Measurements from ENCODE around the gene GPR180. TPM values are rescaled to one million over a fixed set of nuclear protein-coding genes. Genes with fewer than 3 reads are reported as not detected.

The GPR180 gene
- polyA plus RNA-seq, 1 donor from 2014 or later: 1.9 TPM

GRCh38 chr13:94679614-94680013 lies 78.0 kb downstream of the GPR180 start:
- no peaks in the 10 kb centered on the region for H3K9me3 Mint-ChIP-seq
- no peak overlapping the region for H3K27ac Mint-ChIP-seq
- H3K27me3 Mint-ChIP-seq: peaks cover 8% of the 10 kb centered on the region
- H3K36me3 Mint-ChIP-seq: no peaks in the 10 kb centered on the region
- peaks cover 0 to 2% (median 0%) of the 10 kb centered on the region in 3 donors for H3K4me1 Mint-ChIP-seq
- no peak overlapping the region for H3K4me3 Mint-ChIP-seq

- Mint-ChIP-seq H3K36me3 (no peaks in the 10 kb centered on the region), H3K9me3 (peaks cover 0 to 5% (median 2%) of the 10 kb centered on the region in 3 donors), H3K27ac (no peak overlapping the region), H3K4me1 (peaks cover 0 to 2% (median 0%) of the 10 kb centered on the region in 3 donors), H3K4me3 (no peak overlapping the region), H3K27me3 (peaks cover 5% of the 10 kb centered on the region)
These were observed 80.6 kb downstream of the GPR180 start for GRCh38 chr13:94682229-94682628.

GRCh38 chr13:94683409-94683808 lies 81.8 kb downstream of the GPR180 start:
- H3K9me3 Mint-ChIP-seq: peaks cover 0 to 5% (median 2%) of the 10 kb centered on the region in 3 donors
- peaks cover 0 to 2% (median 0%) of the 10 kb centered on the region in 3 donors for H3K4me1 Mint-ChIP-seq
- H3K36me3 Mint-ChIP-seq: no peaks in the 10 kb centered on the region
- H3K27me3 Mint-ChIP-seq: peaks cover 5% of the 10 kb centered on the region
- peak overlapping the region in 1 of 4 donors; percentile 5 for H3K4me3 Mint-ChIP-seq
- no peak overlapping the region for H3K27ac Mint-ChIP-seq

Other genes starting within 250 kb of the GPR180 start
- not detected for gene DCT, start 122.2 kb upstream of the GPR180 start, polyA plus RNA-seq
- gene TGDS, start 5.7 kb upstream of the GPR180 start, polyA plus RNA-seq: 9.5 TPM
- not detected for gene SOX21, start 110.7 kb downstream of the GPR180 start, polyA plus RNA-seq

Data from IgD-negative memory B cell (primary cell).